Measurements from ENCODE around the gene HSPA4. TPM values are rescaled to one million over a fixed set of nuclear protein-coding genes. Genes with fewer than 3 reads are reported as not detected.
A peak's percentile ranks its signal among the peaks of the same experiment; 100 is the strongest.

Gene HSPA4
- total and polyA plus RNA-seq, 2 of the 13 experiments (the other 11 are each of a cell fraction or from before 2014, with no cell fraction given), result 36.6 to 231 TPM

DNA sequence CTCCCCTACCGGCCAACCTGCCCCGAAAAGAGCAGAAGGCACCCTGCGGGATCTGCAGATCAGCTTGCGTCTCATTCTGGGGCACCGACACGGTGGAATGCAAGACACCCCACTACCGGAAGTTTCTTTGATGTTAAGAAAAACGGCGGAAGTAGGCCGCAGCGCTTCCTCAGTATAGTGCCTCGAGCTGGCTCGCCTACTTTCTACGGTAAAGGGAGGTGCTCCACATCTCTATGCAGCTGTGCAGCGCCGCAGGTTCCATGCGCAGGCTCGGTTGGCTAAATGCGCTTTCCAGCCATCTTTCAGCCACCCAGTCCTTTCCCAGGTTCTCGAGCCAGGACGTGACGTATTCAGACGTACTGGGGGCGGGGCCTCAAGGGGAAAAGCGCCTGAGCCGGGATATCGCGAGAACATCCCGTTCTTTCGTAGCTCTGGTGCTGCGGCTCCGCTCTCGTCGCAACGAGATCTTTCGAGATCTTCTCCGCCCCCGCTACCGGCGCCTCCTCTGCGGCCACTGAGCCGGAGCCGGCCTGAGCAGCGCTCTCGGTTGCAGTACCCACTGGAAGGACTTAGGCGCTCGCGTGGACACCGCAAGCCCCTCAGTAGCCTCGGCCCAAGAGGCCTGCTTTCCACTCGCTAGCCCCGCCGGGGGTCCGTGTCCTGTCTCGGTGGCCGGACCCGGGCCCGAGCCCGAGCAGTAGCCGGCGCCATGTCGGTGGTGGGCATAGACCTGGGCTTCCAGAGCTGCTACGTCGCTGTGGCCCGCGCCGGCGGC, at the start of gene HSPA4 (continued):
- TF ChIP-seq, protein P1, sequence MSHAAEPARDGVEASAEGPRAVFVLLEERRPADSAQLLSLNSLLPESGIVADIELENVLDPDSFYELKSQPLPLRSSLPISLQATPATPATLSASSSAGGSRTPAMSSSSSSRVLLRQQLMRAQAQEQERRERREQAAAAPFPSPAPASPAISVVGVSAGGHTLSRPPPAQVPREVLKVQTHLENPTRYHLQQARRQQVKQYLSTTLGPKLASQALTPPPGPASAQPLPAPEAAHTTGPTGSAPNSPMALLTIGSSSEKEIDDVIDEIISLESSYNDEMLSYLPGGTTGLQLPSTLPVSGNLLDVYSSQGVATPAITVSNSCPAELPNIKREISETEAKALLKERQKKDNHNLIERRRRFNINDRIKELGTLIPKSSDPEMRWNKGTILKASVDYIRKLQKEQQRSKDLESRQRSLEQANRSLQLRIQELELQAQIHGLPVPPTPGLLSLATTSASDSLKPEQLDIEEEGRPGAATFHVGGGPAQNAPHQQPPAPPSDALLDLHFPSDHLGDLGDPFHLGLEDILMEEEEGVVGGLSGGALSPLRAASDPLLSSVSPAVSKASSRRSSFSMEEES (CRISPR knock-in tag; IDR thresholded peaks at IDR 0.05), result peak; percentile 69
- TF ChIP-seq ZNF772 (CRISPR knock-in tag; IDR thresholded peaks at IDR 0.05), result no peak
- TF ChIP-seq, protein P2, sequence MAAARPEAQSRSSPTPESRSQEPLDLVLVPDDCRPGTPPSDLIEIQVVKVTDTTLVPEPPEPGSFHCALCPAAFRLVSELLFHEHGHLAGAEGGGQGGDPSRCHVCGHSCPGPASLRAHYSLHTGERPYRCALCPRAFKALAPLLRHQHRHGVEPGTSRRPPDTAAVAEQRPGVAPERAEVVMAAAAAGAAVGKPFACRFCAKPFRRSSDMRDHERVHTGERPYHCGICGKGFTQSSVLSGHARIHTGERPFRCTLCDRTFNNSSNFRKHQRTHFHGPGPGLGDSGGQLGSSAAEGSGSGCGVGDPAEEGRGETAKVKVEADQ (CRISPR knock-in tag; IDR thresholded peaks at IDR 0.05; ENCODE audit: borderline replicate concordance), result 0 out of 2 replicates have a peak, but pooled peaks have one; percentile 45
- TF ChIP-seq, protein P3, sequence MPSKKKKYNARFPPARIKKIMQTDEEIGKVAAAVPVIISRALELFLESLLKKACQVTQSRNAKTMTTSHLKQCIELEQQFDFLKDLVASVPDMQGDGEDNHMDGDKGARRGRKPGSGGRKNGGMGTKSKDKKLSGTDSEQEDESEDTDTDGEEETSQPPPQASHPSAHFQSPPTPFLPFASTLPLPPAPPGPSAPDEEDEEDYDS (CRISPR knock-in tag; IDR thresholded peaks at IDR 0.05), result peak; percentile 99
- TF ChIP-seq ZNF550 (CRISPR knock-in tag; IDR thresholded peaks at IDR 0.05; ENCODE audit: borderline replicate concordance), result no peak
- TF ChIP-seq, protein P4, sequence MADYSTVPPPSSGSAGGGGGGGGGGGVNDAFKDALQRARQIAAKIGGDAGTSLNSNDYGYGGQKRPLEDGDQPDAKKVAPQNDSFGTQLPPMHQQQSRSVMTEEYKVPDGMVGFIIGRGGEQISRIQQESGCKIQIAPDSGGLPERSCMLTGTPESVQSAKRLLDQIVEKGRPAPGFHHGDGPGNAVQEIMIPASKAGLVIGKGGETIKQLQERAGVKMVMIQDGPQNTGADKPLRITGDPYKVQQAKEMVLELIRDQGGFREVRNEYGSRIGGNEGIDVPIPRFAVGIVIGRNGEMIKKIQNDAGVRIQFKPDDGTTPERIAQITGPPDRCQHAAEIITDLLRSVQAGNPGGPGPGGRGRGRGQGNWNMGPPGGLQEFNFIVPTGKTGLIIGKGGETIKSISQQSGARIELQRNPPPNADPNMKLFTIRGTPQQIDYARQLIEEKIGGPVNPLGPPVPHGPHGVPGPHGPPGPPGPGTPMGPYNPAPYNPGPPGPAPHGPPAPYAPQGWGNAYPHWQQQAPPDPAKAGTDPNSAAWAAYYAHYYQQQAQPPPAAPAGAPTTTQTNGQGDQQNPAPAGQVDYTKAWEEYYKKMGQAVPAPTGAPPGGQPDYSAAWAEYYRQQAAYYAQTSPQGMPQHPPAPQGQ (CRISPR knock-in tag; IDR thresholded peaks at IDR 0.05; ENCODE audit: borderline replicate concordance), result no peak
- TF ChIP-seq GZF1 (CRISPR knock-in tag; IDR thresholded peaks at IDR 0.05), result no peak
- TF ChIP-seq, protein P5, sequence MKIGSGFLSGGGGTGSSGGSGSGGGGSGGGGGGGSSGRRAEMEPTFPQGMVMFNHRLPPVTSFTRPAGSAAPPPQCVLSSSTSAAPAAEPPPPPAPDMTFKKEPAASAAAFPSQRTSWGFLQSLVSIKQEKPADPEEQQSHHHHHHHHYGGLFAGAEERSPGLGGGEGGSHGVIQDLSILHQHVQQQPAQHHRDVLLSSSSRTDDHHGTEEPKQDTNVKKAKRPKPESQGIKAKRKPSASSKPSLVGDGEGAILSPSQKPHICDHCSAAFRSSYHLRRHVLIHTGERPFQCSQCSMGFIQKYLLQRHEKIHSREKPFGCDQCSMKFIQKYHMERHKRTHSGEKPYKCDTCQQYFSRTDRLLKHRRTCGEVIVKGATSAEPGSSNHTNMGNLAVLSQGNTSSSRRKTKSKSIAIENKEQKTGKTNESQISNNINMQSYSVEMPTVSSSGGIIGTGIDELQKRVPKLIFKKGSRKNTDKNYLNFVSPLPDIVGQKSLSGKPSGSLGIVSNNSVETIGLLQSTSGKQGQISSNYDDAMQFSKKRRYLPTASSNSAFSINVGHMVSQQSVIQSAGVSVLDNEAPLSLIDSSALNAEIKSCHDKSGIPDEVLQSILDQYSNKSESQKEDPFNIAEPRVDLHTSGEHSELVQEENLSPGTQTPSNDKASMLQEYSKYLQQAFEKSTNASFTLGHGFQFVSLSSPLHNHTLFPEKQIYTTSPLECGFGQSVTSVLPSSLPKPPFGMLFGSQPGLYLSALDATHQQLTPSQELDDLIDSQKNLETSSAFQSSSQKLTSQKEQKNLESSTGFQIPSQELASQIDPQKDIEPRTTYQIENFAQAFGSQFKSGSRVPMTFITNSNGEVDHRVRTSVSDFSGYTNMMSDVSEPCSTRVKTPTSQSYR (CRISPR knock-in tag; IDR thresholded peaks at IDR 0.05; ENCODE audit: borderline replicate concordance), result no peak
- TF ChIP-seq, protein P6, sequence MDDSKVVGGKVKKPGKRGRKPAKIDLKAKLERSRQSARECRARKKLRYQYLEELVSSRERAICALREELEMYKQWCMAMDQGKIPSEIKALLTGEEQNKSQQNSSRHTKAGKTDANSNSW (CRISPR knock-in tag; IDR thresholded peaks at IDR 0.05; ENCODE audit: borderline replicate concordance), result peak; percentile 20; the same call in 1 of the 2 replicates
- no peak; the same call in 1 of the 2 replicates for TF ChIP-seq ZNF343 (CRISPR knock-in tag; IDR thresholded peaks at IDR 0.05)
- TF ChIP-seq ZNF282 (IDR thresholded peaks at IDR 0.05; ENCODE audit: partially characterized antibody), result no peak
- no peak for TF ChIP-seq ERF (CRISPR knock-in tag; IDR thresholded peaks at IDR 0.05)
- TF ChIP-seq FIP1L1 (IDR thresholded peaks at IDR 0.05; ENCODE audit: borderline replicate concordance, insufficient read depth, low read depth, low read length), result no peak
- TF ChIP-seq MLLT10 (CRISPR knock-in tag; IDR thresholded peaks at IDR 0.05), result no peak
- TF ChIP-seq TOPORS (CRISPR knock-in tag; IDR thresholded peaks at IDR 0.05), result peak; percentile 89; the same call in 1 of the 2 replicates
- TF ChIP-seq ZNF577 (CRISPR knock-in tag; IDR thresholded peaks at IDR 0.05; ENCODE audit: borderline replicate concordance, low read depth), result no peak
- no peak for TF ChIP-seq RFX5 (IDR thresholded peaks at IDR 0.05; ENCODE audit: low read depth, low read length)
- TF ChIP-seq, protein P7, sequence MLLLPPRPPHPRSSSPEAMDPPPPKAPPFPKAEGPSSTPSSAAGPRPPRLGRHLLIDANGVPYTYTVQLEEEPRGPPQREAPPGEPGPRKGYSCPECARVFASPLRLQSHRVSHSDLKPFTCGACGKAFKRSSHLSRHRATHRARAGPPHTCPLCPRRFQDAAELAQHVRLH (CRISPR knock-in tag; IDR thresholded peaks at IDR 0.05; ENCODE audit: borderline replicate concordance, low read depth), result peak; percentile 79; the same call in 1 of the 2 replicates
- no peak for TF ChIP-seq GPN1 (CRISPR knock-in tag; IDR thresholded peaks at IDR 0.05; ENCODE audit: borderline replicate concordance)
- TF ChIP-seq, protein P8, sequence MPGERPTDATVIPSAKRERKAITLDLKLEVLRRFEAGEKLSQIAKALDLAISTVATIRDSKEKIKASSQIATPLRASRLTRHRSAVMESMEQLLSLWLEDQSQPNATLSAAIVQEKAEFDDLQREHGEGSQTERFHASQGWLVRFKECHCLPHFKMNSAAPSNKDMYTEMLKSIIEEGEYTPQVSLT (CRISPR knock-in tag; IDR thresholded peaks at IDR 0.05; ENCODE audit: borderline replicate concordance, low read depth), result no peak
